Adrenal gland (tissue), 12 donors: ENCODE results near the gene SRY. TPM values are rescaled to one million over a fixed set of nuclear protein-coding genes. Genes with fewer than 3 reads are reported as not detected.

Source experiments
- DNase-seq, 7 donors: peaks; one replicate each; pipeline ENCODE4 v3.0.0-alpha.2; 2019 to 2020
- H3K27ac ChIP-seq, 5 donors: fragments of 200-600 bp; sonication (generic) in 4 of 5; 1 replicate in 3 of 5; 2 replicates in 2 of 5; pipeline versions ENCODE4 v1.5.1 to v1.8.0; 2016 to 2020; ENCODE audit warnings: mild to moderate bottlenecking in 1 of 5
- H3K27me3 ChIP-seq: fragments of 200-600 bp; 2 replicates; pipeline ENCODE4 v1.8.0; 2021
- H3K36me3 ChIP-seq, 2 donors: fragments of 200-600 bp; replicated peaks in 1 of 2; 1 replicate in 1 of 2; 2 replicates in 1 of 2; pipeline versions ENCODE4 v1.5.1 to v1.8.0; 2018 to 2022
- H3K4me1 ChIP-seq, 2 donors: fragments of 200-600 bp; replicated peaks in 1 of 2; 1 replicate in 1 of 2; 2 replicates in 1 of 2; pipeline versions ENCODE4 v1.5.1 to v1.8.0; 2018 to 2021
- H3K4me3 ChIP-seq, 4 donors: fragments of 200-600 bp; sonication (generic) in 3 of 4; one replicate each; pipeline ENCODE4 v1.5.1; 2016 to 2018
- H3K9me3 ChIP-seq, 3 donors: fragments of 200-600 bp; sonication (generic) in 1 of 3; replicated peaks in 1 of 3; 1 replicate in 2 of 3; 2 replicates in 1 of 3; pipeline versions ENCODE4 v1.5.1 to v1.8.0; 2016 to 2021
- CTCF ChIP-seq, 6 experiments: fragments of 450-650 bp in 4 of 6; fragments of 200-600 bp in 2 of 6; sonication (generic) in 1 of 6; IDR thresholded peaks; 1 replicate in 5 of 6; 2 replicates in 1 of 6; pipeline versions ENCODE4 v1.5.1 to v1.8.0; 2016 to 2021; ENCODE audit warnings: antibody characterized with exemption in 6 of 6, mild to moderate bottlenecking in 2 of 6, moderate library complexity in 1 of 6
- POLR2A ChIP-seq, 2 donors: fragments of 450-650 bp; IDR thresholded peaks; one replicate each; pipeline ENCODE4 v1.6.1; 2017; ENCODE audit warnings: antibody characterized with exemption in 2 of 2, mild to moderate bottlenecking in 2 of 2, moderate library complexity in 1 of 2
- WGBS, 4 donors: extraction: QIAGEN DNeasy Blood & Tissue Kit in 2 of 4; methylation state at CpG; one replicate each; pipeline versions ENCODE4 v1.1.5 to v1.1.7; 2013 to 2017; 5-methylcytosine and 5-hydroxymethylcytosine counted together
- intact Hi-C, 2 donors: fragments of 100-400 bp; cut with DNase I; formaldehyde crosslinking; loops; one replicate each; pipeline versions ENCODE4 v1.14.1 to v1.15.0; 2022 to 2023
- polyA plus RNA-seq, 3 donors: library from polyadenylated mRNA; stranded (reverse); fragments of 200-250 nt in 2 of 3; fragments of 350-450 nt in 1 of 3; fragmentation: Illumina TruSeq in 1 of 3; extraction: RNeasy Lipid Tissue Mini Kit (QIAGEN cat#74804) in 1 of 3; gene quantifications; one replicate each; pipeline ENCODE4 v1.2.3, GENCODE V29; 2013 to 2014
- small RNA-seq, 2 donors: library from RNA; depleted of rRNA; stranded (forward); fragments of <200 nt; gene quantifications; one replicate each; pipeline ENCODE3, GENCODE V24; 2016
- total RNA-seq, 9 donors: library from RNA; depleted of rRNA in 4 of 9; stranded (reverse); fragments of >200 nt in 4 of 9; fragments of 120-200 nt in 1 of 9; fragmentation: NEBNext Ultra II Directional in 1 of 9; extraction: Animal tissue kit (Norgen Biotek cat#: 25700) in 1 of 9; gene quantifications; one replicate each; pipeline versions ENCODE4 v1.1.0 to v1.2.4, GENCODE V29; 2013 to 2023
- donor health status: healthy with polysubstance abuse.
- donor health status: Bipolar disorder and iron deficiency.
- donor health status: DM: yes; HTN: yes; CAD: no.
- donor health status: DM: no; HTN: no; CAD: no.
- donor health status: DM: no; HTN: no; CAD: no.
- donor health status: DM: yes; HTN: yes; CAD: no.

The SRY gene
- total and polyA plus RNA-seq, 12 donors, result 0.97 to 5.9 (median 1.1) TPM; not detected in 9

DNA sequence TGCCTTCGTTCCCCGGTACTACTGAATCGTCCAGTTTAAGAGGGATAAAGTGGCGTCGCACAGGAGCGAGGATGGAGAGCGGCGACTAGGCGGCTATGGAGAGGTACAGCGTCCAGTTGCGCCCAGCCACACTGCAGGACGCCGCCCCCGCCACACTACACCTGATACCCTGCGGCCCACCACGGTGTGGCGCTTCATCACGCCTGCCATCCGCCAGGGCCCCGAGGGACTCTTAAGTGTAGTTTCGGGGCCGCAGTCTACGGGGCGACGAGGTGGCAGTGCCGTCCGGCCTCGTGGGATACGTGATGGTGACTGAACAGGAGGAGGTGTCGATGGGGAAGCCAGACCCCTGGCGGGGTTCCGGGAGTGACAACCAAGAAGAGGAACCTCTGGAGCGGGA is 2.3 kb upstream of the SRY start:
- Histone ChIP-seq H3K9me3 (no peaks in the 10 kb centered on the region), H3K4me1 (no peaks in the 10 kb centered on the region), H3K36me3 (no peaks in the 10 kb centered on the region), H3K27me3 (no peaks in the 10 kb centered on the region), H3K27ac (no peak overlapping the region), H3K4me3 (no peak overlapping the region)
- intact Hi-C loops, result no loop called here
- 65 to 82% methylated on average over 9 to 33 of the region's 33 CpGs; no CpG with 5 or more reads in 2 of the 4 donors for WGBS, 4 donors
- TF ChIP-seq POLR2A (IDR thresholded peaks at IDR 0.05) (no peak), CTCF (IDR thresholded peaks at IDR 0.05) (no peak)
- no peak for DNase-seq

GRCh38 chrY:2786876-2787512 is 488 bp downstream of the SRY start:
- no peak for DNase-seq
- no peak for TF ChIP-seq POLR2A (IDR thresholded peaks at IDR 0.05)
- 5 to 23% methylated on average over 11 to 28 of the region's 28 CpGs; no CpG with 5 or more reads in 2 of the 4 donors for WGBS, 4 donors
- no peaks in the 10 kb centered on the region for H3K36me3 ChIP-seq
- H3K27me3 ChIP-seq, result no peaks in the 10 kb centered on the region
- H3K4me3 ChIP-seq, result no peak overlapping the region
- no peaks in the 10 kb centered on the region for H3K9me3 ChIP-seq
- H3K4me1 ChIP-seq, result no peaks in the 10 kb centered on the region
- intact Hi-C loops, result no loop called here
- H3K27ac ChIP-seq, result no peak overlapping the region

Small RNAs within 50 kb of the gene (small RNA-seq; reads per million reads assigned to genes)
- 0 reads per million in 2 donors for gene RNU6-1334P
- gene TOMM22P2, result 0 reads per million in 2 donors

Other genes with a start within 250 kb of the SRY start
- gene RPS4Y1, start 53.9 kb upstream of the SRY start, total RNA-seq, result 100 to 1,000 TPM in 3 of 9 donors, under 1 TPM in 2, not detected in 4; 0.88 to 632 (median 326) TPM
- gene RPS4Y1, start 53.9 kb upstream of the SRY start, polyA plus RNA-seq, result 100 to 1,000 TPM in 2 of 3 donors, under 1 TPM in 1; 0.20 to 548 (median 484) TPM
- gene ZFY, start 147.7 kb upstream of the SRY start, total RNA-seq, result 10 to 100 TPM in 3 of 9 donors, under 1 TPM in 1, not detected in 5; 0.32 to 29.8 (median 17.8) TPM
- 10 to 100 TPM in 1 of 3 donors, 1 to 10 TPM in 1, not detected in 1; 5.6 to 14.4 TPM for gene ZFY, start 147.7 kb upstream of the SRY start, polyA plus RNA-seq